IMR-90 (cell line): ENCODE measurements around the gene LYVE1. TPM values are rescaled to one million over a fixed set of nuclear protein-coding genes. Genes with fewer than 3 reads are reported as not detected.
A peak's percentile ranks its signal among the peaks of the same experiment; 100 is the strongest.

ENCODE experiments used
- ATAC-seq: fragments of 200-7000 bp; cut with Tn5 transposase; 2 replicates; pipeline ENCODE4 v1.9.1; 2020; ENCODE audit warnings: low read depth, mild to moderate bottlenecking, moderate library complexity
- BruUV-seq: library from RNA; stranded (reverse); fragments of 400-500 nt; replicated peaks from 2 replicates; lab custom pipeline; 2021; lab: Mats Ljungman, UMichigan
- CTCF ChIA-PET: fragments of 300-600 bp; formaldehyde crosslinking; extraction: SDS; loops from one replicate; lab custom pipeline; 2021; ENCODE audit warnings: antibody characterized with exemption; lab: Yijun Ruan, JAX
- POLR2A ChIA-PET: fragments of 300-600 bp; sonication (Branson Sonifier 250); formaldehyde crosslinking; loops from one replicate; lab custom pipeline; 2022; ENCODE audit warnings: antibody characterized with exemption; ENCODE audit not compliant: unreplicated experiment; lab: Charles Lee
- DNase-seq: peaks from one replicate; pipeline ENCODE4 v3.0.0; 2013
- H2AFZ ChIP-seq: replicated peaks from 2 replicates; pipeline ENCODE3; 2013; ENCODE audit warnings: low read length, mild to moderate bottlenecking; ENCODE audit not compliant: poor library complexity
- H2AK5ac ChIP-seq: 2 replicates; pipeline ENCODE4 v1.6.1; 2013; ENCODE audit warnings: low read depth, low read length, inconsistent platforms
- H2AK9ac ChIP-seq: replicated peaks from 2 replicates; pipeline ENCODE3; 2013; ENCODE audit warnings: mild to moderate bottlenecking, low read depth, low read length, moderate library complexity; ENCODE audit not compliant: poor library complexity
- H2BK120ac ChIP-seq: 2 replicates; pipeline ENCODE4 v1.6.1; 2013; ENCODE audit warnings: low read depth, low read length, inconsistent platforms
- H2BK15ac ChIP-seq: 3 replicates; pipeline ENCODE4 v1.6.1; 2013; ENCODE audit warnings: low read depth, low read length, inconsistent platforms
- H2BK20ac ChIP-seq: 2 replicates; pipeline ENCODE4 v1.6.1; 2013; ENCODE audit warnings: low read depth, mild to moderate bottlenecking, inconsistent platforms, low read length, moderate library complexity
- H2BK5ac ChIP-seq: 2 replicates; pipeline ENCODE4 v1.6.1; 2013; ENCODE audit warnings: mild to moderate bottlenecking, low read depth, low read length, inconsistent platforms; ENCODE audit not compliant: poor library complexity, severe bottlenecking
- H3K14ac ChIP-seq: replicated peaks from 2 replicates; pipeline ENCODE4 v1.6.1; 2013; ENCODE audit warnings: low read depth, low read length, inconsistent platforms
- H3K18ac ChIP-seq: 2 replicates; pipeline ENCODE4 v1.6.1; 2013; ENCODE audit warnings: low read depth, low read length, control low read depth
- H3K23ac ChIP-seq: 2 replicates; pipeline ENCODE4 v1.6.1; 2013; ENCODE audit warnings: low read depth, low read length, inconsistent platforms
- H3K27ac ChIP-seq: 2 replicates; pipeline ENCODE4 v1.5.1; 2013; ENCODE audit warnings: mild to moderate bottlenecking, control low read depth, low read length; ENCODE audit not compliant: insufficient read depth
- H3K27me3 ChIP-seq: 2 replicates; pipeline ENCODE4 v1.6.1; 2013; ENCODE audit warnings: low read length; ENCODE audit not compliant: control insufficient read depth, insufficient read depth
- H3K36me3 ChIP-seq: 2 replicates; pipeline ENCODE4 v1.6.1; 2013; ENCODE audit warnings: low read length, mixed read lengths; ENCODE audit not compliant: control insufficient read depth, insufficient read depth
- H3K4ac ChIP-seq: 2 replicates; pipeline ENCODE4 v1.6.1; 2013; ENCODE audit warnings: low read depth, low read length, inconsistent platforms
- H3K4me1 ChIP-seq: 2 replicates; pipeline ENCODE4 v1.6.1; 2013; ENCODE audit warnings: low read length, mixed read lengths; ENCODE audit not compliant: control insufficient read depth, insufficient read depth
- H3K4me2 ChIP-seq: 2 replicates; pipeline ENCODE4 v1.6.1; 2013; ENCODE audit warnings: low read depth, mild to moderate bottlenecking, control low read depth, low read length, moderate library complexity
- H3K4me3 ChIP-seq: 2 replicates; pipeline ENCODE4 v1.5.1; 2013; ENCODE audit warnings: low read depth, mild to moderate bottlenecking, control low read depth, low read length, moderate library complexity; ENCODE audit not compliant: insufficient read depth
- H3K56ac ChIP-seq: 2 replicates; pipeline ENCODE4 v1.6.1; 2013; ENCODE audit warnings: low read length, inconsistent platforms; ENCODE audit not compliant: insufficient read depth; ENCODE audit errors: extremely low read depth
- H3K79me1 ChIP-seq, 2 experiments: 2 replicates each; pipeline ENCODE4 v1.6.1; 2013; ENCODE audit warnings: low read length in 2 of 2, inconsistent platforms in 1 of 2, low read depth in 1 of 2
- H3K9ac ChIP-seq: 2 replicates; pipeline ENCODE4 v1.6.1; 2013; ENCODE audit warnings: low read depth, low read length, control low read depth
- H3K9me1 ChIP-seq: 2 replicates; pipeline ENCODE4 v1.6.1; 2013; ENCODE audit warnings: low read length, inconsistent platforms; ENCODE audit not compliant: insufficient read depth
- H3K9me3 ChIP-seq: 2 replicates; pipeline ENCODE4 v1.6.1; 2013; ENCODE audit warnings: low read length; ENCODE audit not compliant: control insufficient read depth, insufficient read depth
- H4K20me1 ChIP-seq: 2 replicates; pipeline ENCODE4 v1.6.1; 2013; ENCODE audit warnings: low read length, inconsistent platforms; ENCODE audit not compliant: insufficient read depth
- H4K5ac ChIP-seq: 2 replicates; pipeline ENCODE4 v1.6.1; 2013; ENCODE audit warnings: mild to moderate bottlenecking, low read depth, low read length, control low read depth
- H4K8ac ChIP-seq, 2 experiments: 2 replicates each; pipeline ENCODE4 v1.6.1; 2013; ENCODE audit warnings: low read depth in 2 of 2, low read length in 2 of 2, control low read depth in 1 of 2, inconsistent platforms in 1 of 2
- H4K91ac ChIP-seq: 2 replicates; pipeline ENCODE4 v1.6.1; 2013; ENCODE audit warnings: low read depth, low read length, inconsistent platforms; ENCODE audit not compliant: insufficient read depth
- BHLHE40 ChIP-seq: fragments of 150-350 bp; IDR thresholded peaks from 2 replicates; pipeline ENCODE4 v1.6.1; 2016; ENCODE audit warnings: mild to moderate bottlenecking, low read depth, low read length
- CEBPB ChIP-seq: IDR thresholded peaks from 2 replicates; pipeline ENCODE4 v1.6.1; 2012; ENCODE audit warnings: low read depth, low read length, improper control_type of control experiment
- CHD1 ChIP-seq: IDR thresholded peaks from 2 replicates; pipeline ENCODE4 v1.6.1; 2012; ENCODE audit warnings: low read depth, low read length, improper control_type of control experiment
- CTCF ChIP-seq: conservative IDR thresholded peaks from 2 replicates; pipeline ENCODE4 v1.5.1; 2012; ENCODE audit warnings: mild to moderate bottlenecking, low read depth, low read length, improper control_type of control experiment
- ELK1 ChIP-seq: fragments of 150-350 bp; IDR thresholded peaks from 2 replicates; pipeline ENCODE4 v1.6.1; 2016; ENCODE audit warnings: low read depth, mild to moderate bottlenecking, low read length, moderate library complexity, borderline replicate concordance
- FOS ChIP-seq: fragments of 150-350 bp; IDR thresholded peaks from 2 replicates; pipeline ENCODE4 v1.6.1; 2016; ENCODE audit warnings: low read depth, low read length
- MAFK ChIP-seq: IDR thresholded peaks from 2 replicates; pipeline ENCODE4 v1.6.1; 2012; ENCODE audit warnings: low read depth, low read length, improper control_type of control experiment
- MAZ ChIP-seq: IDR thresholded peaks from 2 replicates; pipeline ENCODE4 v1.6.1; 2012; ENCODE audit warnings: low read depth, mild to moderate bottlenecking, low read length, improper control_type of control experiment, moderate library complexity, borderline replicate concordance
- MXI1 ChIP-seq: IDR thresholded peaks from 2 replicates; pipeline ENCODE4 v1.6.1; 2012; ENCODE audit warnings: low read depth, mild to moderate bottlenecking, low read length, moderate library complexity, borderline replicate concordance
- NFE2L2 ChIP-seq: fragments of 150-350 bp; IDR thresholded peaks from 2 replicates; pipeline ENCODE4 v1.6.1; 2016; ENCODE audit warnings: low read depth, mild to moderate bottlenecking, low read length
- POLR2A ChIP-seq: IDR thresholded peaks from 2 replicates; pipeline ENCODE4 v1.6.1; 2012; ENCODE audit warnings: mild to moderate bottlenecking, low read depth, low read length
- RAD21 ChIP-seq: IDR thresholded peaks from 2 replicates; pipeline ENCODE4 v1.6.1; 2012; ENCODE audit warnings: low read length, improper control_type of control experiment
- RCOR1 ChIP-seq: IDR thresholded peaks from 2 replicates; pipeline ENCODE4 v1.6.1; 2012; ENCODE audit warnings: mild to moderate bottlenecking, low read length, improper control_type of control experiment; ENCODE audit not compliant: insufficient replicate concordance
- RFX5 ChIP-seq: IDR thresholded peaks from 2 replicates; pipeline ENCODE4 v1.8.0; 2012; ENCODE audit warnings: low read depth, mild to moderate bottlenecking, low read length, moderate library complexity
- SMC3 ChIP-seq: fragments of 150-350 bp; IDR thresholded peaks from 2 replicates; pipeline ENCODE4 v1.6.1; 2016; ENCODE audit warnings: low read depth, mild to moderate bottlenecking, antibody characterized with exemption, low read length, moderate library complexity
- USF2 ChIP-seq: fragments of 150-350 bp; IDR thresholded peaks from 2 replicates; pipeline ENCODE4 v1.6.1; 2017; ENCODE audit warnings: mild to moderate bottlenecking, antibody characterized with exemption, low read length, low read depth
- dilution Hi-C: fragments of 300-500 bp; cut with HindIII; formaldehyde crosslinking; loops from one replicate; pipeline ENCODE4 v1.14.3; 2018; ENCODE audit warnings: low sequenced_read_pairs; ENCODE audit not compliant: unreplicated experiment
- in situ Hi-C: fragments of 300-500 bp; cut with MboI; formaldehyde crosslinking; loops from 3 replicates; pipeline ENCODE4 v1.14.3; 2019; ENCODE audit warnings: low sequenced_read_pairs, inconsistent platforms, mixed read lengths
- intact Hi-C: fragments of 100-400 bp; cut with micrococcal nuclease; formaldehyde crosslinking; loops from 2 replicates; pipeline ENCODE4 v1.10.0; 2022
- polyA plus RNA-seq, 3 experiments: library from polyadenylated mRNA; depleted of rRNA; stranded (reverse); fragments of >200 nt; gene quantifications; 2 replicates each; pipeline ENCODE4 v1.2.3, GENCODE V29; 2012; ENCODE audit warnings: low replicate concordance in 1 of 3
- total RNA-seq: library from RNA; depleted of rRNA; stranded (reverse); fragments of >200 nt; gene quantifications from 2 replicates; pipeline ENCODE4 v1.2.3, GENCODE V29; 2012

LYVE1 gene
- total and polyA plus RNA-seq, 2 of the 4 experiments (the other 2 are of a cell fraction), result not detected

- Histone ChIP-seq H3K36me3 (peaks cover 4% of the 10 kb centered on the region), H2BK15ac (0 out of 3 replicates have a peak overlapping the region, but pooled peaks have one; percentile 87), H2AFZ (no peak overlapping the region), H3K56ac (peak overlapping the region; percentile 59; the same call in 1 of the 2 replicates), H4K8ac (peak overlapping the region; percentile 71 to 89; a peak in 2 of 4 replicates), H3K4me2 (peak overlapping the region; percentile 36; the same call in 1 of the 2 replicates), H3K27ac (peak overlapping the region; percentile 93; the same call in 1 of the 2 replicates), H3K4me3 (no peak overlapping the region), H3K4ac (peak overlapping the region; percentile 92; the same call in 1 of the 2 replicates), H3K4me1 (peaks cover 14% of the 10 kb centered on the region), H3K79me1 (peaks cover 3 to 10% of the 10 kb centered on the region in 2 experiments; a peak in 2 of 4 replicates), H2BK120ac (peak overlapping the region; percentile 96; the same call in 1 of the 2 replicates), H2AK5ac (no peak overlapping the region), H3K18ac (peak overlapping the region; percentile 99), H3K23ac (peak overlapping the region; percentile 91; the same call in 1 of the 2 replicates), H3K9me3 (no peaks in the 10 kb centered on the region), H3K9me1 (peaks cover 2% of the 10 kb centered on the region), H4K20me1 (no peaks in the 10 kb centered on the region), H3K14ac (no peak overlapping the region), H2BK20ac (peak overlapping the region; percentile 53; the same call in 1 of the 2 replicates), H2AK9ac (no peak overlapping the region), H2BK5ac (peak overlapping the region; percentile 100), H4K5ac (peak overlapping the region; percentile 84; the same call in 1 of the 2 replicates), H4K91ac (no peak overlapping the region), H3K9ac (peak overlapping the region; percentile 43; the same call in 1 of the 2 replicates), H3K27me3 (no peaks in the 10 kb centered on the region)
- in situ Hi-C loops, result no loop called here
- BruUV-seq, result no TSS peak
- DNase-seq, result peak; percentile 69
- dilution Hi-C loops, result no loop called here
- intact Hi-C loops, result loop anchor here (2.0 to 10.0 kb wide), 3 partner anchors 79 to 203 kb away; no protein-coding TSS in a partner anchor
- CTCF ChIA-PET, result interaction anchor here (0.9 to 1.2 kb wide), 2 partner anchors 13 to 199 kb away, joined by 3 read pairs; partner anchors contain the start of gene RNF141
- POLR2A ChIA-PET, result no interaction called here
- peak; percentile 38 for ATAC-seq
- TF ChIP-seq CEBPB, result no peak
- no peak for TF ChIP-seq ELK1
- TF ChIP-seq RCOR1, result no peak
- no peak for TF ChIP-seq MXI1
- no peak for TF ChIP-seq CHD1
- no peak for TF ChIP-seq RFX5
- no peak for TF ChIP-seq NFE2L2
- no peak for TF ChIP-seq USF2
- no peak for TF ChIP-seq CTCF
- TF ChIP-seq FOS, result no peak
- no peak for TF ChIP-seq BHLHE40
- TF ChIP-seq POLR2A, result no peak
- no peak for TF ChIP-seq RAD21
- TF ChIP-seq MAFK, result no peak
- TF ChIP-seq SMC3, result no peak
- TF ChIP-seq MAZ, result no peak
These were observed 40.3 kb downstream of the LYVE1 start for GRCh38 chr11:10528121-10528520.
